Endometrial microvascular endothelial cells (primary cell): ENCODE results near the gene SIGLEC5. TPM values are rescaled to one million over a fixed set of nuclear protein-coding genes. Genes with fewer than 3 reads are reported as not detected.

Experiments used
- total RNA-seq: library from RNA; depleted of rRNA; stranded (reverse); fragments of >200 nt; gene quantifications from one replicate; pipeline ENCODE4 v1.2.3, GENCODE V29; 2015; ENCODE audit errors: inconsistent ontology term

SIGLEC5 gene
- total RNA-seq, 1 donor from 2014 or later = not detected

Other genes starting within 250 kb of the SIGLEC5 start
- gene LIM2, start 242.4 kb downstream of the SIGLEC5 start, total RNA-seq = not detected
- not detected for gene C19orf84, start 239.8 kb downstream of the SIGLEC5 start, total RNA-seq
- gene SIGLEC10, start 212.8 kb downstream of the SIGLEC5 start, total RNA-seq = not detected
- not detected for gene SIGLEC8, start 171.9 kb downstream of the SIGLEC5 start, total RNA-seq
- gene CEACAM18, start 151.9 kb downstream of the SIGLEC5 start, total RNA-seq = not detected
- gene SIGLEC12, start 128.6 kb downstream of the SIGLEC5 start, total RNA-seq = not detected
- gene SIGLEC6, start 98.7 kb downstream of the SIGLEC5 start, total RNA-seq = not detected
- 7.0 TPM for gene ZNF175, start 59.1 kb downstream of the SIGLEC5 start, total RNA-seq
- 0.28 TPM for gene SIGLEC14, start 16.4 kb upstream of the SIGLEC5 start, total RNA-seq
- gene SPACA6, start 62.9 kb upstream of the SIGLEC5 start, total RNA-seq = 21.5 TPM
- gene HAS1, start 93.6 kb upstream of the SIGLEC5 start, total RNA-seq = not detected
- not detected for gene FPR1, start 121.5 kb upstream of the SIGLEC5 start, total RNA-seq
- not detected for gene FPR2, start 130.8 kb upstream of the SIGLEC5 start, total RNA-seq
- not detected for gene FPR3, start 164.8 kb upstream of the SIGLEC5 start, total RNA-seq